GM12801 (cell line): Measurements from ENCODE around the gene ZNF213.

Experiments used
- TF ChIP-seq, protein P1 (sequence below): IDR thresholded peaks from one replicate; pipeline ENCODE4 v1.5.1; 2011; ENCODE audit warnings: control low read depth; ENCODE audit not compliant: insufficient read length; ENCODE audit errors: extremely low read depth

ZNF213 gene

DNA sequence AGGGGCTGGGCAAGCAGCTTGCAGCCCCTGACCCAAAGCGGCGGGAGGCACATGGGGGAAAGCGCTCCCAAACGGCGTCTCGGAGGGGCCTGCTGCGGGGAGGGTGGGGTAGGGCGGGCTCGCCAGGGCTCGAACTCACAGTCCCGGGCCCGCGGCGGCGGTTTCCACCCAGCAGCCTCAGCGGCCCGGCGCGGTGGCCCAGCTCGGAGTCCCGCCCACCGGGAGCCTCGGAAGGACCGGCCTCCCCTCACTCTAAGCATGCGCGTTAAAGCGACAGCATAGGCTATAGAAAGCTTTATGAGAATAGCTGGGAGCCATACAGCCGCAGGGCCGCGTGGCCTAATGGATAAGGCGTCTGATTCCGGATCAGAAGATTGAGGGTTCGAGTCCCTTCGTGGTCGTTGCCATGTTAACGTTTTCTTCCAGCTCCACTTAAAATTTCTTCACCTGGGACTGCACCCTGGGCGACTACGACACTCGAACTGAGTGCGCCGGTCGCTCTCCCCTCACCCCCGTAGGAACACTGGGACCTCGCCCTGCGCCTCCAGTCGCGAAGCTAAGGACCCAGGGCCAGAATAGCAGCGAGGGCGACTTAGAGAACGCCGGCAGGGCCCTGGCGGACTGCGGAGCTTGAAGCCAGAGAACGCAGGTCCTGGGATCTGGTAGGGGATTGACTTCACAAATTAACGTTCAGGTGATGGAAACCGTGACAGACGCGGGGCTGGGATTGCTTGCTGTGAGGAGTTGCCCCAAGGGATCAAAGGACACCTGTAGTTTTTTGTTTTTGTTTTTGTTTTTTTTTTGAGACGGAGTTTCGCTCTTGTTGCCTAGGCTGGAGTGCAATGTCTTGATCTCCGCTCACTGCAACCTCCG, 15.8 kb downstream of the ZNF213 start:
- TF ChIP-seq, protein P1, sequence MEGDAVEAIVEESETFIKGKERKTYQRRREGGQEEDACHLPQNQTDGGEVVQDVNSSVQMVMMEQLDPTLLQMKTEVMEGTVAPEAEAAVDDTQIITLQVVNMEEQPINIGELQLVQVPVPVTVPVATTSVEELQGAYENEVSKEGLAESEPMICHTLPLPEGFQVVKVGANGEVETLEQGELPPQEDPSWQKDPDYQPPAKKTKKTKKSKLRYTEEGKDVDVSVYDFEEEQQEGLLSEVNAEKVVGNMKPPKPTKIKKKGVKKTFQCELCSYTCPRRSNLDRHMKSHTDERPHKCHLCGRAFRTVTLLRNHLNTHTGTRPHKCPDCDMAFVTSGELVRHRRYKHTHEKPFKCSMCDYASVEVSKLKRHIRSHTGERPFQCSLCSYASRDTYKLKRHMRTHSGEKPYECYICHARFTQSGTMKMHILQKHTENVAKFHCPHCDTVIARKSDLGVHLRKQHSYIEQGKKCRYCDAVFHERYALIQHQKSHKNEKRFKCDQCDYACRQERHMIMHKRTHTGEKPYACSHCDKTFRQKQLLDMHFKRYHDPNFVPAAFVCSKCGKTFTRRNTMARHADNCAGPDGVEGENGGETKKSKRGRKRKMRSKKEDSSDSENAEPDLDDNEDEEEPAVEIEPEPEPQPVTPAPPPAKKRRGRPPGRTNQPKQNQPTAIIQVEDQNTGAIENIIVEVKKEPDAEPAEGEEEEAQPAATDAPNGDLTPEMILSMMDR = no peak

DNA sequence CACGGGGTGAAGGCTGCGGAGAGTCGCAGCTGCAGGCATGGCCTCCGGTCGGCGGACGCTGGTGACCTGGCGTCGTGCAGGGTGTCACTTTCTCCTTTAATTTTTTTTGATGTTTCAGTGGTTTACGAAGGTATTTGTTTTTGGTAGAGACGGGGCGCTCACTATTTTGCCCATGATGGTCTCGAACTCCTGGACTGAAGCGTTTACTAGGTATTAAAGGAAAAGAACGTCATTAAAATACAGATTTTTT, 17.1 kb downstream of the ZNF213 start:
- TF ChIP-seq, protein P1 = no peak

DNA sequence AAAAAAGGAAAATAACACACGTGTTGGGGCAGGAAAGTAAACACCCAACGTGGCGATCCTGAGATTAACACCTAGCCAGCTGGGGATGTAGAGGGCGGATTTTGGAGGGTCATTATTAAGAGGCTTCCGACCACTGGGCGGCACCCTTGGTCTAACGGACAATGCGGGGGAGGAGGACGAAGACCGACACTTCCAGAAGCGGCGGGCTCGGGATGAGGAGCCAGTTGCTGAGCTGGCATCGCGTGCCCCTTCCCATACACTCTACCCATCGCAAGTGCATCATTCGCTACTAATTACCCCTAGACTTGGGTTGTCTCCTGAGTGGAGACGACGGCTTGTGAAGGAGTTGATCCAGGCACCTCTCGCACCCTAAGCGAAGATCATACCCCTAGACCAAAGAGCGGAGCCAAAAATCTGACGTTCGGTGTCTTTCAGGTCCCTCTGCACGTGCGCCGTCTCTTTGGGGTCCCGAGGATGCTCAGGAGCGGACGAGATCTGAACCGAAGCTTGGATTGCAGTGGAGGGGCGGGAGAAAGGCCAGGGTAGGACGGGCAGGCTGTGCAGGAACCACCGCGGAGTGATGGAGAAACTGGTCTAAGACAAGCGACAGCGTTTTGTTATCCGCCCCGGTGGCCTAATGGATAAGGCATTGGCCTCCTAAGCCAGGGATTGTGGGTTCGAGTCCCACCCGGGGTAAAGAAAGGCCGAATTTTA, 17.6 kb downstream of the ZNF213 start:
- TF ChIP-seq, protein P1 = no peak

DNA sequence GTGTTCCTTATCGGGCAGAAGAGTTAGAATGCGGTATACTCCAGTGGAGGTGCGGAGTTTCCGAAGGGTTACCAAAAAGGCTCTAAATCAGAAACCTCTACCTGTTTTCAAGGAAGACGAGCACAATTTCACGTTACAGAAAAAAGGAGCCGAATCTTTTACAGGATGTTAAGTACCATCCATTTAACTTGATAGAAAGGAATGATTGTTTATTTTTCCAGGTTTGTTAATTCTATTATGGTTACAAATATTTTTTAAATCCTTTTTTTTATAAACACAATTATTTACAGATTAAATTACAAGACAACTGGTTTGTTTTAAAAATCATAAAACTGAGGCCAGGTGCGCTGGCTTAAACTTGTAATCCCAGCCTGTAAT, 18.2 kb downstream of the ZNF213 start:
- TF ChIP-seq, protein P1 = no peak

DNA sequence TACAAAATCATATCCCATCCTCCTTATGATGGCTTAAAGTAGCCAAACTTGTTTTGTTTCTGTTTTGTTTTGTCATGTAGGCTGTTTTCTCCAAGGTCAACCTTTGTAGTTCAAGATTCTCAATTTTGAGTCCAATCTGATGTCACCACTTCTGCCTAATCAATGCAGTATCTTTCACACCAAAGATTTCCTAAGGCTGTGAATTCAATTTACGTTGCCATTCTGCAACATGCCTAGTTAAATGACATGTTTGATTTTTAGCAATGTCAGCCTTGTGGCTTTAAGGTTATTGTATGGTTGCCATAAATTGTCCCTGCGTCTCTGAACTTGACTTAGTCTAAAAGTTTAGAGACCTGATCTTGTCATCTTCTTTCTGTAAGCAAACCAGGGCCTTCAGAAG, 20.4 kb downstream of the ZNF213 start:
- TF ChIP-seq, protein P1 = no peak

DNA sequence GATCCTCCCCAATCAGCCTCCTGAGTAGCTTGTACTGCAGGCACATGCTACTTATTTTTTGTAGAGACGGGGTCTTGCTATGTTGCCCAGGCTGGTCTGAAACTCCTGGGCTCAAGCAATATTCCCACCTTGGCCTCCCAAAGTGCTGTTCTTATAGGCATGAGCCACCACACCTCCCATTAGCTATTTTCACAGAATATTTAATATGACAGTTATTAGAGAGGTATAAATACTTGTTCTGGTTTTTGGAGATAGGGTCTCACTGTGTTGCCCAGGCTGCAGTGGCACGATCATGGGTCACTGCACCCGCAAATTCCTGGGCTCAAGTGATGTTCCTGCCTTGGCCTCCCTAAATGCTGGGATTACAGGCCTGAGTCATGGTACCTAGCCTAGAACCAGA, 21.1 kb downstream of the ZNF213 start:
- TF ChIP-seq, protein P1 = no peak

DNA sequence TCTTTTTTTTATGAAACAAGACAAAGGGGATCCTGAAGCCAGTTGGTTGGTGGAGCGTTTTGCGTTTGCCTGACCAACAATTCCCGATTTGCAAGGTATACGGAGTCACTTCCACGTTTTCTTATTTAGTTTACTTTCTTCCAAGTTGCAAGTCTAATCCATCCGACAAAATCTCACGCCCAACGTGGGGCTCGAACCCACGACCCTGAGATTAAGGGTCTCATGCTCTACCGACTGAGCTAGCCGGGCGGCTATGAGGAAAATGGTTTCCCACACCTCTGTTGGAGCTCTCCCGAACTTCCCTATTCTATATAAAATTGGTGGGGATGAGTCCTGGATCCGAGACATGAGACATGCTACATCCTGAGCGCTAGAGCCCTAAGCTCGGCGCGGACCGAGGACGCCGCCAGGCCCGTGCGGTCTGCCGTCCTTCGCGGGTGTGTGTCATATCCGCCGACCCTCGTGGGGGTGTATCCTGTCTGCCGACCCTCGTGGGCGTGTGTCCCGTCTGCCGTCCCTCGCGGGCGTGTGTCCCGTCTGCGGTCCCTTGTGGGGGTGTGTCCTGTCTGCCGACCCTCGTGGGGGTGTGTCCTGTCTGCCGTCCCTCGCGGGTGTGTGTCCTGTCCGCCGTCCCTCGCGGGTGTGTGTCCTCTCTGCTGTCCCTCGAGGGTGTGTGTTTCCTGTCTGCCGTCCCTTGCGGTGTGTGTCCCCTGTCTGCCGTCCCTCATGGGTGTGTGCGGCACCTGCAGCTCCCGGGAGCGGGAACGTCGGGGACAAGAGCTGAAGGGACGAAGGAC, 22.6 kb downstream of the ZNF213 start:
- TF ChIP-seq, protein P1 = no peak
